Stomach (tissue), 4 donors: ENCODE measurements around the gene TMEM92.

Experiments
- CTCF ChIP-seq, 7 experiments: fragments of 450-650 bp in 4 of 7; fragments of 200-600 bp in 3 of 7; sonication (generic) in 3 of 7; IDR thresholded peaks; one replicate each; pipeline ENCODE4 v1.5.1; 2016 to 2019; ENCODE audit warnings: antibody characterized with exemption in 7 of 7, control low read depth in 2 of 7, mild to moderate bottlenecking in 1 of 7
- EP300 ChIP-seq: sonication (generic); formaldehyde crosslinking; IDR thresholded peaks from one replicate; pipeline ENCODE4 v1.6.1; 2017; ENCODE audit warnings: antibody characterized with exemption
- POLR2A ChIP-seq, 4 donors: fragments of 450-650 bp; IDR thresholded peaks; one replicate each; pipeline ENCODE4 v1.6.1; 2016; ENCODE audit warnings: antibody characterized with exemption in 4 of 4, control low read depth in 2 of 4, mild to moderate bottlenecking in 1 of 4, moderate library complexity in 1 of 4
- POLR2AphosphoS5 ChIP-seq, 3 donors: sonication (generic); formaldehyde crosslinking; IDR thresholded peaks; one replicate each; pipeline ENCODE4 v1.6.1; 2016; ENCODE audit warnings: antibody characterized with exemption in 3 of 3

- TF ChIP-seq CTCF (IDR thresholded peaks at IDR 0.05) (no peak), POLR2AphosphoS5 (IDR thresholded peaks at IDR 0.05) (no peak), POLR2A (IDR thresholded peaks at IDR 0.05) (no peak), EP300 (no peak)
These were observed 3.1 kb downstream of the TMEM92 start for GRCh38 chr17:50277357-50277754.
